Stomach (tissue), 9 donors: ENCODE measurements around the gene INHA. TPM values are rescaled to one million over a fixed set of nuclear protein-coding genes. Genes with fewer than 3 reads are reported as not detected.

Source experiments
- DNase-seq, 2 donors: peaks; one replicate each; pipeline versions ENCODE4 v3.0.0 to v3.0.0-alpha.2; 2013 to 2019
- H3K27ac ChIP-seq, 5 donors: fragments of 200-600 bp in 4 of 5; sonication (generic) in 4 of 5; one replicate each; pipeline ENCODE4 v1.5.1; 2013 to 2019; ENCODE audit warnings: mild to moderate bottlenecking in 1 of 5, moderate library complexity in 1 of 5
- H3K27me3 ChIP-seq, 3 donors: fragments of 200-600 bp; sonication (generic); one replicate each; pipeline ENCODE4 v1.5.1; 2017 to 2019; ENCODE audit warnings: mixed run types in 1 of 3
- H3K36me3 ChIP-seq, 4 donors: fragments of 200-600 bp; sonication (generic); 1 replicate in 3 of 4; 2 replicates in 1 of 4; pipeline ENCODE4 v1.5.1; 2016 to 2019
- H3K4me1 ChIP-seq, 4 donors: fragments of 200-600 bp; sonication (generic); one replicate each; pipeline ENCODE4 v1.5.1; 2016 to 2019
- H3K4me3 ChIP-seq, 4 donors: fragments of 200-600 bp; sonication (generic) in 3 of 4; one replicate each; pipeline ENCODE4 v1.5.1; 2016 to 2019; ENCODE audit warnings: mild to moderate bottlenecking in 1 of 4
- H3K9me3 ChIP-seq, 4 donors: fragments of 200-600 bp; sonication (generic); one replicate each; pipeline ENCODE4 v1.5.1; 2016 to 2019
- EP300 ChIP-seq: sonication (generic); formaldehyde crosslinking; IDR thresholded peaks from one replicate; pipeline ENCODE4 v1.6.1; 2017; ENCODE audit warnings: antibody characterized with exemption
- POLR2A ChIP-seq, 4 donors: fragments of 450-650 bp; IDR thresholded peaks; one replicate each; pipeline ENCODE4 v1.6.1; 2016; ENCODE audit warnings: antibody characterized with exemption in 4 of 4, control low read depth in 2 of 4, mild to moderate bottlenecking in 1 of 4, moderate library complexity in 1 of 4
- POLR2AphosphoS5 ChIP-seq, 3 donors: sonication (generic); formaldehyde crosslinking; IDR thresholded peaks; one replicate each; pipeline ENCODE4 v1.6.1; 2016; ENCODE audit warnings: antibody characterized with exemption in 3 of 3
- WGBS, 5 donors: extraction: QIAGEN DNeasy Blood & Tissue Kit in 3 of 5; methylation state at CpG; one replicate each; pipeline versions ENCODE4 v1.1.5 to v1.1.7; 2013 to 2018; 5-methylcytosine and 5-hydroxymethylcytosine counted together
- intact Hi-C: fragments of 100-400 bp; cut with DNase I; formaldehyde crosslinking; loops from one replicate; pipeline ENCODE4 v1.15.1; 2023; ENCODE audit warnings: low total_unique reads
- polyA plus RNA-seq, 3 donors: library from polyadenylated mRNA; stranded (reverse); fragments of 200-250 nt; gene quantifications; one replicate each; pipeline ENCODE4 v1.2.3, GENCODE V29; 2013
- total RNA-seq, 5 donors: library from RNA; depleted of rRNA; stranded (reverse); fragments of >200 nt; gene quantifications; one replicate each; pipeline versions ENCODE4 v1.1.0 to v1.2.3, GENCODE V29; 2014 to 2016
- TF ChIP-seq, protein P1 (sequence below), 7 experiments: fragments of 450-650 bp in 4 of 7; fragments of 200-600 bp in 3 of 7; sonication (generic) in 3 of 7; IDR thresholded peaks; one replicate each; pipeline ENCODE4 v1.5.1; 2016 to 2019; ENCODE audit warnings: antibody characterized with exemption in 7 of 7, control low read depth in 2 of 7, mild to moderate bottlenecking in 1 of 7
- donor health status: healthy with polysubstance abuse.
- donor health status: Bipolar disorder and iron deficiency.
- donor health status: healthy.

The INHA gene
- total and polyA plus RNA-seq, 8 donors, result 0.63 to 1.8 TPM; not detected in 6

DNA sequence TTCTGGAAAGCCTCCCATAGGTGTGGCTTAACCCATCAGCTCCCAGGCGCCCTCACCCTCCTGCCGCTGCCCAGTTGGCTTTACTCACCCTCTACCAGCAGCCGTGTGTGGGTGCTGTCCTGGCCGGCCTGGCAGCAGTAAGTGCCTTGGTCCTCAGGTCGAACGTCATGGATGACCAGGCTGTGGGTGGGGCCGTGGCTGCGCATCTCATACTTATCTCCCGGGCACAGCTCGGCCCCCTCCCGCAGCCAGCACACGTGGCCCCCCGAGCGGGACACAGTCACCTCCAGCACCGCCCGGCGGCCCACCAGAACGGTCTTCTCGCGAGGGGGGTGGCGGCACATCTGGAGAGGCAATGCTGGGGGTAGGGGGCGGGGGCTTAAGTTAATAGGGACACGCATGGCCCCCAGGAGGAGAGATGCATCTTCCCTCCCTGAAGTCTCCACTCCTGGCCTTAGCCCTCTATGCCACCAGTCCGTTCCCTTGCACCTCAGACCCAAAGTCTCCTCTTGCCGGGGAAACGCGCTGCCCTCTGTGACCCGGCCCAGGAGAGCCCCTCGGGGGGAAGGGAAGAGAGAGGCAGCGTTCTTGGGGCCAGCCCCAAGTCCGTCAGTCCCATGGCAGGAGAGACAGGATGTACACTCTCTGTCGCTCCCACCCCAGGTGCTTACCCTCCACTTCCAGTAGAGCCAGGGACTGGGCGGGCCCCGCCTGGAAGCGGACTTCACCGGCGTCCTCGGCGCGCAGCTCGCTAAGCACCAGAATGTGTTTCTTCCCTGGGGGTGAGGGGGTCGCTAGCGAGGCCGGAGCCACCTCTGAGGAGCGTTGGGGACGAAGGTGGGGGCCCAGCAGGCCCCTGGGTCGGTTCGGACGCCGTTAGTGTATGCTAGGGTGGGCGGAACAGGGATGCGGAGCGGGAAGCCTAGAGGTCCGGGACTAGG is 20.4 kb upstream of the INHA start:
- H3K4me3 ChIP-seq, result peak overlapping the region; percentile 58 to 62 (median 59)
- peaks cover 0 to 23% (median 5%) of the 10 kb centered on the region in 4 donors for H3K36me3 ChIP-seq
- TF ChIP-seq EP300 (no peak), POLR2A (IDR thresholded peaks at IDR 0.05) (no peak), POLR2AphosphoS5 (IDR thresholded peaks at IDR 0.05) (no peak)
- TF ChIP-seq, protein P1, sequence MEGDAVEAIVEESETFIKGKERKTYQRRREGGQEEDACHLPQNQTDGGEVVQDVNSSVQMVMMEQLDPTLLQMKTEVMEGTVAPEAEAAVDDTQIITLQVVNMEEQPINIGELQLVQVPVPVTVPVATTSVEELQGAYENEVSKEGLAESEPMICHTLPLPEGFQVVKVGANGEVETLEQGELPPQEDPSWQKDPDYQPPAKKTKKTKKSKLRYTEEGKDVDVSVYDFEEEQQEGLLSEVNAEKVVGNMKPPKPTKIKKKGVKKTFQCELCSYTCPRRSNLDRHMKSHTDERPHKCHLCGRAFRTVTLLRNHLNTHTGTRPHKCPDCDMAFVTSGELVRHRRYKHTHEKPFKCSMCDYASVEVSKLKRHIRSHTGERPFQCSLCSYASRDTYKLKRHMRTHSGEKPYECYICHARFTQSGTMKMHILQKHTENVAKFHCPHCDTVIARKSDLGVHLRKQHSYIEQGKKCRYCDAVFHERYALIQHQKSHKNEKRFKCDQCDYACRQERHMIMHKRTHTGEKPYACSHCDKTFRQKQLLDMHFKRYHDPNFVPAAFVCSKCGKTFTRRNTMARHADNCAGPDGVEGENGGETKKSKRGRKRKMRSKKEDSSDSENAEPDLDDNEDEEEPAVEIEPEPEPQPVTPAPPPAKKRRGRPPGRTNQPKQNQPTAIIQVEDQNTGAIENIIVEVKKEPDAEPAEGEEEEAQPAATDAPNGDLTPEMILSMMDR (IDR thresholded peaks at IDR 0.05), result no peak
- H3K27ac ChIP-seq, result peak overlapping the region in 3 of 5 donors; percentile 65 to 83 (median 77)
- WGBS, 5 donors, result 3 to 9% (median 5%) methylated on average over 34 to 54 of the region's 54 CpGs
- no peaks in the 10 kb centered on the region for H3K9me3 ChIP-seq
- peaks cover 0 to 46% (median 27%) of the 10 kb centered on the region in 3 donors for H3K27me3 ChIP-seq
- intact Hi-C loops, result no loop called here
- peak in 1 of 2 donors; percentile 76 for DNase-seq
- peaks cover 15 to 28% (median 23%) of the 10 kb centered on the region in 4 donors for H3K4me1 ChIP-seq

DNA sequence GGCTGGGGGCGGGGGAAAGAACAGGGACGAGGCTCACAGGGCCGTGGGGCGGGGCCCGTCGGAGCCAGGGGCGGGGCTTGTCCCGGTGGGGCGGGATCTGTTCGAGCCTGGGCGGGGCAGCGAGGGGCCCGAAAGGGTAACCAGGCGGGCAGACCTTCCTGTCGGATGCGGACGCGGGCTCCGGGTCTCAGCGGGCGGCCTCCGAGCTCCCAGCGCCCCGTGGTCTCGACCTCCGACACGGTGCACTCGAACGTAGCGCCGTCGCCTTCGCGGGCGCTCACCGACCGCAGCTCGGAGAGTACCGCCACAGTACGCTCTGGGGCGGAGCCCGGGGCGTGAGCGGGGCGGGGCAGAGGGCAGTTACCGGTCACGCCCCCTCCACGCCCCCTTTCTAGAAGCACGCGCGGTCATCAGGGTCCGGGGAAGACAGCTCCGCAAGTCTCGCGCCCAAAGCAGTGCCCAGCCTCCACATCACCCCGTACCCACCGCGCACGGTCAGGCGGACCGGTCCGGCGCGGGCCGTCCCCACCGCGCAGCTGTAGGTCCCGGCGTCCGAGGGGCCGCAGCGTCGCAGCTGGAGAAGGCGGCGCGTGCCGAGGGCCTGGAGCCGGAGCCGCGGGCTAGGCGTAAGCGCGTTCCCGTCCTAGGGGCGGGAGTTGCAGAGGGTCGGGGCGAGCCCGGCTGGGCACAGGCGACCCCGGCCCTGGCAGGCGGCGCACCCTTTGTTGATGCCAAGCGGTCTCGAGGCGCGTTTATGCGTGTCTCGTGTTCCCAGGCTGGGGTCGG is 19.5 kb upstream of the INHA start:
- Histone ChIP-seq H3K9me3 (no peaks in the 10 kb centered on the region), H3K36me3 (peaks cover 0 to 30% (median 5%) of the 10 kb centered on the region in 4 donors), H3K4me1 (peaks cover 15 to 28% (median 23%) of the 10 kb centered on the region in 4 donors), H3K27me3 (peaks cover 0 to 43% (median 27%) of the 10 kb centered on the region in 3 donors), H3K27ac (peak overlapping the region; percentile 40 to 83 (median 65)), H3K4me3 (peak overlapping the region; percentile 58 to 62 (median 59))
- TF ChIP-seq POLR2AphosphoS5 (IDR thresholded peaks at IDR 0.05), result peak in 1 of 3 donors; percentile 68
- TF ChIP-seq, protein P1 (IDR thresholded peaks at IDR 0.05), result no peak
- 0 to 2% (median 1%) methylated on average over 20 to 99 of the region's 99 CpGs for WGBS, 5 donors
- intact Hi-C loops, result no loop called here
- DNase-seq, result peak; percentile 89 to 95

DNA sequence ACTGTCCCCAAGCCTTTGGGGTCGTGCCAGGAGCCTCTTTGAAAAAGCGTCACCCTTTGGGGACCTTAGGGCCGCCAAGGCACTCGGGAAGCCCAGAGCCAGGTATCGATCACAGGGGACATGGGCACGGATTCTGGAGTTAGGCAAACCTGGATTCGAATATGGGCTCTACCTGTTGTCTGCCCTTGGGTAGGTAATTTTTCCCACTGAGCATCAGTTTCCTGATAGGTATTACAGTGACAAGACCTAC is 19.0 kb upstream of the INHA start:
- 28 to 38% (median 30%) methylated on average over 5 to 7 of the region's 7 CpGs for WGBS, 5 donors
- Histone ChIP-seq H3K4me1 (peaks cover 15 to 28% (median 23%) of the 10 kb centered on the region in 4 donors), H3K9me3 (no peaks in the 10 kb centered on the region), H3K27me3 (peaks cover 0 to 42% (median 27%) of the 10 kb centered on the region in 3 donors), H3K4me3 (peak overlapping the region; percentile 58 to 62 (median 59)), H3K27ac (peak overlapping the region in 1 of 5 donors; percentile 83), H3K36me3 (peaks cover 0 to 35% (median 5%) of the 10 kb centered on the region in 4 donors)
- intact Hi-C loops, result no loop called here
- TF ChIP-seq EP300 (no peak), POLR2AphosphoS5 (IDR thresholded peaks at IDR 0.05) (no peak), POLR2A (IDR thresholded peaks at IDR 0.05) (no peak)
- TF ChIP-seq, protein P1 (IDR thresholded peaks at IDR 0.05), result no peak
- no peak for DNase-seq

DNA sequence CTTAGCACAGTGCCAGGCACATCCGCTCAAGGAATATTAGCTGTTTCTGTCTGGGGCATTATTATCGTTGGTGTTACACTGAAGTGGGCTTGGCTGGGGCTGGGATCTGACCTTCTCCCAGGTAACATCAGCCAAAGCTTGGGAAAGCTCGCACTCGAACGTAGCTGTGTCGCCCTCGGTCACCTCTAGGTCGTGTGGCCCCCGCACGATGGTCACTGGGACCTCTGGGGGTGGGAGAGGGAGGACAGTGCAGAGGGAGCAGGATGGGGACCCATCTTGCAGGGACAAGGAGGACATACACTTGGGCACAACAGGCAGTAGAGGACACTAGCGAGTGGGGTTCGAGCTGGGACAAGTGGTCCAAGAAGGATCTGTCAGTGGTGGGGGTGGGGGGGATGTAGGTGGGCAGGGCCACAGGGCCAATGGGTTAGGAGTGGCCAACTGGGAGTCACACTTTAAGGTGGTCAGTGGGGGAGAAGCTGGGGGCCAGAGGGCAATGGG is 18.6 kb upstream of the INHA start:
- TF ChIP-seq POLR2AphosphoS5 (IDR thresholded peaks at IDR 0.05) (no peak), POLR2A (IDR thresholded peaks at IDR 0.05) (no peak)
- no peak overlapping the region for H3K4me3 ChIP-seq

More for the DNA sequence above, 18.6 kb upstream of the INHA start:
- no peak for DNase-seq
- 72 to 84% (median 78%) methylated on average over 12 of the region's 12 CpGs for WGBS, 5 donors
- Histone ChIP-seq H3K27ac (no peak overlapping the region), H3K9me3 (no peaks in the 10 kb centered on the region), H3K4me1 (peaks cover 15 to 28% (median 23%) of the 10 kb centered on the region in 4 donors), H3K36me3 (peaks cover 0 to 35% (median 5%) of the 10 kb centered on the region in 4 donors), H3K27me3 (peaks cover 0 to 42% (median 27%) of the 10 kb centered on the region in 3 donors)
- intact Hi-C loops, result no loop called here
